Stimulated activated CD8-positive, alpha-beta memory T cell treated with anti-CD3 and anti-CD28 coated beads, Interleukin-12 subunit alpha, Interleukin-12 subunit beta, amount 100 ng/mL, for 24 hours (primary cell): Measurements from ENCODE around the gene ZNF829.

ENCODE experiments used
- DNase-seq: peaks from one replicate; pipeline ENCODE4 v3.0.0-alpha.2; 2020; ENCODE audit errors: extremely low read depth

ZNF829 gene

DNA sequence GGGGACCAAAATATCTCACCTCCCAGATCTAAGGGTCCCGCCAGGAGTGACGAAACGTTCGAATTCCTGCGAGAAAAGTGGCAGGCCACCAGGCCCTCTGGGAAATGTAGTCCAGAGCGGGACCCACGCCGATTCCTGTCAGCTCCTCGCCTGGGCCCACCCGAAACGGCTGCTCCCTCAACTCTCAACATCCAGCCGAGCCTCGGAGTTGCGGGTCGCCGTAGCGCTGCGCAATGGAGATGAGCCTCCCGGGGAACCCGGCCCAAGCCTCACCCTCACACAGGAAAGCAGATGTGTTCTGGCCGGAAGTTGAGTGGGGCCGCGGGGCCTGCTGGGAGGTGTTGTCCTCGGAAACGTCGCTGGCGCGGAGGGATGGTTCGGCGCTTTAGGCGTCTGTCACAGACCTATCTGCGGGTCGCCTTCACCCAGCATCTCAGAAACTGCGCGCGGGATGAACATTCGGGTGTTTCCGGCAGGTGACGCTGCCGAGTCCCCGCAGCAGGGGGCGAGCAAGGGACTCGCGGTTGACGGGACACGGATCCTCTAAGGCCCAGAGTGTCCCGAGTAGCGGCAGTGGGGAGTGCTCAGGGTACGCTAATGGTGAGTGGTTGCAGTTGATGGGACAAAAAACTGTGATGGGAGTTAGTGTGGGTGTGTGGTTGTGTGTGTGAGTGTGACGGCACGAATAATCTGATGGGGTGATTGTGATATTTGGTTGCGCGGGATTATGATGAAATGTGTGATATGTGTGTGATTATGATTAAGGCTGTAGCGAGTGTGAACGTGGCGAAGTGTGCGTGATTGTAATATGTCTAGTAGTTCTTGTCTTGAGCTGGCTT lies at the start of gene ZNF829, which contains the start of gene ZNF568:
ZNF829 (minus strand) TSS at position 300 of the 839 bp plus-strand sequence. CDS start 1,124 bp downstream, outside the sequence.
ZNF568 (plus strand) TSS at position 341 of the 839 bp plus-strand sequence. CDS start 6,439 bp downstream, outside the sequence.
- peak; percentile 73 for DNase-seq

- DNase-seq, result no peak
Measured at GRCh38 chr19:36963280-36963679, 47.2 kb upstream of the ZNF829 start.

- no peak for DNase-seq
Measured at GRCh38 chr19:36962346-36962745, 46.3 kb upstream of the ZNF829 start.

- DNase-seq, result no peak
Measured at GRCh38 chr19:36950335-36951119, 34.4 kb upstream of the ZNF829 start.

- DNase-seq, result no peak
Measured at GRCh38 chr19:36939153-36939552, 23.1 kb upstream of the ZNF829 start.

GRCh38 chr19:36931684-36932083 lies 15.6 kb upstream of the ZNF829 start:
- no peak for DNase-seq

DNA sequence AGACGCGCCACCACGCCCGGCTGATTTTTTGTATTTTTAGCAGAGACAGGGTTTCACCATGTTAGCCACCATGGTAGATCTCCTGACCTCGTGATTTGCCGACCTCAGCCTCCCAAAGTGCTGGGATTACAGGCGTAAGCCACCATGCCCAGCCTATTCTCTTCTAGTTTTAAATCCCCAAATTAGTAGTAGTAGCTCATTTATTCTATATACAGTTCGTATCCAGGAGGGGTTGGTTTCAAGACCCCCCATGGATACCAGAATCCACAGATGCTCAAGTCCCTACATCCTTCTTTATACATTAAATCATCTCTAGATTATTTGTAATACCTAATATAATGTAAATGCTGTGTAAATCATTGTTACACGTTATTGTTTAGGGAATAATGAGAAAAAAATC lies 2.0 kb upstream of the ZNF829 start:
- DNase-seq, result no peak

GRCh38 chr19:36916991-36917390 lies 900 bp upstream of the ZNF829 start:
- DNase-seq, result no peak

- DNase-seq, result no peak
Measured at GRCh38 chr19:36898422-36898821, 17.7 kb downstream of the ZNF829 start.

DNA sequence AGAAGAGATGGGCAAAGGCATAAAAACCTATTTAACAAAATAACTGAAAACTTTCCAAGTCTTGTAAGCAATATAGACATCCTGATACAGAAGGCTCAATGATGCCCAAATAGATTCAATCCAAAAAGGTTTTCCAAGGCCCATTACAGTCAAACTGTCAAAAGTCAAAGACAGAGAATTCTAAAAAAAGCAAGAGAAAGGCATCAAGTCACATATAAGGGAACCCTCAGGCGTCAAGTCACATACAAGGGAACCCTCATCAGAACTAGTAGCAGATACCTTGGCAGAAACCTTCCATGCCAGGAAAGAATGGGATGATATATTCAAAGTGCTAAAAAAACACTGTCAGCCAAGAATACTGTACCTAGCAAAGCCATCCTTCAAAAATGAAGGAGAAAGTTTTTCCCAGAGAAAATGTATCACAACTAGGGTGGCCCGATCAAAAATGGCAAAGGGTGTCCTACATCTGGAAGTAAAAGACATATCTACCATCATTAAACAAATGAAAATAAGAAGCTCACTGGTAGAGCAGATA lies 21.2 kb downstream of the ZNF829 start:
- DNase-seq, result no peak

DNA sequence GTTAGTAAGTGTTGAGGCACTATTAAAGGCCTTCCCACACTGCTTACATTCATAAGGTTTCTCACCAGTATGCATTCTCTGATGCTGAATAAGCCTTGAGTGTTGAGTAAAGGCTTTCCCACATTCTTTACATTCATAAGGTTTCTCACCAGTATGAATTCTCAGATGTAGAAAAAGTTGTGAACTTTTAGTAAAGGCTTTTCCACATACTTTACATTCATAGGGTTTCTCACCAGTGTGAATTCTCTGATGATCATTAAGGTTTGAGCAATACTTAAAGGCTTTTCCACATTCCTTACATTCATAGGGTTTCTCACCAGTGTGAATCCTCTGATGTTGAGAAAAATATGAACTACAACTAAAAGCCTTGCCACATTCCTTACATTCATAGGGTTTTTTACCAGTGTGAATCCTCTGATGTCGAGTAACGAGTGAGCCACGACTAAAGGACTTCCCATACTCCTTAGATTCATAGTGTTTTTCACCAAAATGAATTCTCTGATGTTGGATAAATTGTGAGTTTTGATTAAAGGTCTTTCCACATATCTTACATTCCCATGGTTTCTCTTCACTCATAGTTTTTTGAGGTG lies 24.2 kb downstream of the ZNF829 start:
- no peak for DNase-seq

DNA sequence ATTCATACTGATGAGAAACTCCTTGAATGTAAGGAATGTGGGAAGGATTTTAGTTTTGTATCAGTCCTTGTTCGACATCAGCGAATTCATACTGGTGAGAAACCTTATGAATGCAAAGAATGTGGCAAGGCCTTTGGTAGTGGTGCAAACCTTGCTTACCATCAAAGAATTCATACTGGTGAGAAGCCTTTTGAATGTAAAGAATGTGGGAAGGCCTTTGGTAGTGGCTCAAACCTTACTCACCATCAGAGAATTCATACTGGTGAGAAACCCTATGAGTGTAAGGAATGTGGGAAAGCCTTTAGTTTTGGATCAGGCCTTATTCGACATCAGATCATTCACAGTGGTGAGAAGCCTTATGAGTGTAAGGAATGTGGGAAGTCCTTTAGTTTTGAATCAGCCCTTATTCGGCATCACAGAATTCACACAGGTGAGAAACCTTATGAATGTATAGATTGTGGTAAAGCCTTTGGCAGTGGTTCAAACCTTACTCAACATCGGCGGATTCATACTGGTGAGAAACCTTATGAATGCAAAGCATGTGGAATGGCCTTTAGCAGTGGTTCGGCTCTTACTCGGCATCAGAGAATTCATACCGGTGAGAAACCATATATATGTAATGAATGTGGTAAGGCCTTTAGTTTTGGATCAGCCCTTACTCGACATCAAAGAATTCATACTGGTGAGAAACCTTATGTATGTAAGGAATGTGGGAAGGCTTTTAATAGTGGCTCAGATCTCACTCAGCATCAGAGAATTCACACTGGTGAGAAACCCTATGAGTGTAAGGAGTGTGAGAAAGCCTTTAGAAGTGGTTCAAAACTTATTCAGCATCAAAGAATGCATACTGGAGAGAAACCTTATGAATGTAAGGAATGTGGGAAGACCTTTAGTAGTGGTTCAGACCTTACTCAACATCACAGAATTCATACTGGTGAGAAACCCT lies 38.8 kb downstream of the ZNF829 start:
- no peak for DNase-seq

- DNase-seq, result no peak
Measured at GRCh38 chr19:36851898-36852297, 64.2 kb downstream of the ZNF829 start.

GRCh38 chr19:36850559-36851442 lies 65.3 kb downstream of the ZNF829 start, which contains the start of gene ZNF345:
TSS of gene ZNF345 (plus strand) at chr19:36850876. CDS start at chr19:36876831, 25,955 bp downstream.
- peak; percentile 55 for DNase-seq

GRCh38 chr19:36849701-36850558 lies 66.2 kb downstream of the ZNF829 start:
- DNase-seq, result peak; percentile 73

DNA sequence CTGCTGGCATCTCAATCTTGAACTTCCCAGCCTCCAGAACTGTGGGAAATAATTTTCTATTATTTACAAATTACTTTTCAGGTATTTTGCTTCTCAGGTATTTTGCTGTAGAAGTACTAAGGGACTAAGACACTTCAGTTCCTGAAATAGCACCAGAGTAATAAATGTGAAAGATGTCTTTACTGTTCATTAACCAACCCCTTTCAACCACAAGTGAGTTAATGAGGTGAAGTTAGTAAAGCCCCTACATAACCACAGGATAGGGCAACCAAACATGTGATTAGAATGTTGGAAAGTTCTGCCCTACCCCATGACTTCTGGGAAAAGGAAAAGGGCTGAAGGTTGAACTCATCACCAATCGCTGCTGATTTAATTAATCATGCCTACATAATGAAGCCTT lies 68.1 kb downstream of the ZNF829 start:
- no peak for DNase-seq

DNA sequence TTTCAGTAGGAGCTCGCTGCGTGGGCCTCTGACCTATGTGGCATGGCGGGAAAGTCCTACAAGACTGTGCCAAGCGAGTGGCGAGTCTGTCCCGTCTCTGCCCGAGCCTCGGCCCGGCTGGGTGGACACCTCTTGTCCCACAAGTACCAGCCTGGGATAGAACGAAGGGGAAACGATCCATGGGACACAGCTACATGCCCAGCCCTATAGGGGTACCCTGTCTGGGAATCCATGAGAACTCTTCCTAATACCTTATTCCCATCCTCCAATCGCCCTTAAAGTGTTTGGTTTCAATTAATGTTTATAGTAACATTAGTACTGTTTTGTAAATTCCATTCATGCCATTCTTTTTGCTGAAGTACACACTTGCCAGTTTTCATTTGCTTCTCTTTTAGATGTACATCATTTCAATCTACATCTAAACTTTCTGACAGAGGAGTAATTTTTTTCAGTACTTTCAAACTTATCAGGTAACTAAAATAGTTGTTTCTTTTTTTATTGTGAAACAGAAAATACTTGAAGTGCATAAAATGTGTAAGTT lies 77.2 kb downstream of the ZNF829 start:
- DNase-seq, result no peak
